Calu3 (cell line): ENCODE data around the gene PRPS1. TPM values are rescaled to one million over a fixed set of nuclear protein-coding genes. Genes with fewer than 3 reads are reported as not detected.

Experiments used
- BruUV-seq: library from RNA; stranded (reverse); fragments of 400-500 nt; replicated peaks from 2 replicates; lab custom pipeline; 2021; lab: Mats Ljungman, UMichigan
- CTCF ChIA-PET: fragments of 300-600 bp; sonication (Branson Sonifier 250); formaldehyde crosslinking; loops from one replicate; lab custom pipeline; 2022; ENCODE audit warnings: antibody characterized with exemption; lab: Charles Lee
- DNase-seq: peaks from one replicate; pipeline ENCODE4 v3.0.0; 2022
- H3K27ac Mint-ChIP-seq: one replicate; pipeline ENCODE4 v1.8.0; 2022; ENCODE audit warnings: mixed read lengths; ENCODE audit not compliant: unreplicated experiment
- H3K27me3 Mint-ChIP-seq: one replicate; pipeline ENCODE4 v1.8.0; 2022; ENCODE audit warnings: mixed read lengths; ENCODE audit not compliant: unreplicated experiment
- H3K36me3 Mint-ChIP-seq: one replicate; pipeline ENCODE4 v1.8.0; 2022; ENCODE audit warnings: mild to moderate bottlenecking, moderate library complexity, mixed read lengths; ENCODE audit not compliant: insufficient read depth, unreplicated experiment
- H3K4me1 Mint-ChIP-seq: one replicate; pipeline ENCODE4 v1.8.0; 2022; ENCODE audit warnings: mild to moderate bottlenecking, low read depth, mixed read lengths; ENCODE audit not compliant: unreplicated experiment
- H3K4me3 Mint-ChIP-seq: one replicate; pipeline ENCODE4 v1.8.0; 2022; ENCODE audit warnings: mild to moderate bottlenecking, low read depth, moderate library complexity, mixed read lengths; ENCODE audit not compliant: unreplicated experiment
- H3K9me3 Mint-ChIP-seq: one replicate; pipeline ENCODE4 v1.8.0; 2022; ENCODE audit warnings: low read depth, mixed read lengths; ENCODE audit not compliant: unreplicated experiment
- CTCF ChIP-seq: fragments of 200-600 bp; IDR thresholded peaks from one replicate; pipeline ENCODE4 v1.8.0; 2022; ENCODE audit warnings: antibody characterized with exemption; ENCODE audit not compliant: unreplicated experiment
- intact Hi-C: fragments of 100-400 bp; cut with micrococcal nuclease; formaldehyde crosslinking; loops from one replicate; pipeline ENCODE4 v1.10.0; 2022; ENCODE audit not compliant: unreplicated experiment
- total RNA-seq: library from RNA; stranded (reverse); gene quantifications from 2 replicates; pipeline ENCODE4 v1.2.3, GENCODE V29; 2022

The PRPS1 gene
- total RNA-seq, 1 experiment from 2014 or later: 62.5 TPM

- H3K4me1 Mint-ChIP-seq: no peaks in the 10 kb centered on the region
- BruUV-seq: no TSS peak
- H3K27me3 Mint-ChIP-seq: no peaks in the 10 kb centered on the region
- H3K4me3 Mint-ChIP-seq: no peak overlapping the region
- no peak for TF ChIP-seq CTCF
- no peaks in the 10 kb centered on the region for H3K9me3 Mint-ChIP-seq
- DNase-seq: no peak
- peaks cover 20% of the 10 kb centered on the region for H3K36me3 Mint-ChIP-seq
- no peak overlapping the region for H3K27ac Mint-ChIP-seq
- CTCF ChIA-PET: no interaction called here
- intact Hi-C loops: no loop called here
These were observed 20.0 kb downstream of the PRPS1 start for GRCh38 chrX:107648332-107648731.

GRCh38 chrX:107654566-107654871, 26.2 kb downstream of the PRPS1 start:
- DNase-seq: no peak
- intact Hi-C loops: no loop called here
- no TSS peak for BruUV-seq
- H3K27me3 Mint-ChIP-seq: no peaks in the 10 kb centered on the region
- no peak overlapping the region for H3K4me3 Mint-ChIP-seq
- H3K4me1 Mint-ChIP-seq: peaks cover 21% of the 10 kb centered on the region
- H3K27ac Mint-ChIP-seq: no peak overlapping the region
- no peaks in the 10 kb centered on the region for H3K9me3 Mint-ChIP-seq
- CTCF ChIA-PET: interaction anchor here (0.5 to 1.5 kb wide), 6 partner anchors 18 to 385 kb away, joined by 3 to 10 read pairs (median 4); partner anchors contain the start of genes NCBP2L and PRPS1
- no peak for TF ChIP-seq CTCF
- H3K36me3 Mint-ChIP-seq: peaks cover 12% of the 10 kb centered on the region

- Mint-ChIP-seq H3K4me1 (peaks cover 21% of the 10 kb centered on the region), H3K4me3 (peak overlapping the region; percentile 17), H3K36me3 (peaks cover 11% of the 10 kb centered on the region), H3K27ac (peak overlapping the region; percentile 90), H3K27me3 (no peaks in the 10 kb centered on the region), H3K9me3 (no peaks in the 10 kb centered on the region)
- peak; percentile 62 for TF ChIP-seq CTCF
- CTCF ChIA-PET: interaction anchor here (0.5 to 1.5 kb wide), 9 partner anchors 18 to 606 kb away, joined by 3 to 10 read pairs (median 4); partner anchors contain the start of genes NCBP2L and PRPS1
- peak; percentile 73 for DNase-seq
- intact Hi-C loops: loop anchor here (5.0 kb wide), 2 partner anchors 62 to 417 kb away; no protein-coding TSS in a partner anchor
- BruUV-seq: no TSS peak
These were observed 26.8 kb downstream of the PRPS1 start for GRCh38 chrX:107654872-107655761.

- DNase-seq: no peak
- Mint-ChIP-seq H3K36me3 (peaks cover 11% of the 10 kb centered on the region), H3K9me3 (no peaks in the 10 kb centered on the region), H3K27ac (peak overlapping the region; percentile 90), H3K4me1 (peaks cover 21% of the 10 kb centered on the region), H3K4me3 (no peak overlapping the region), H3K27me3 (no peaks in the 10 kb centered on the region)
- intact Hi-C loops: loop anchor here (5.0 kb wide), 2 partner anchors 60 to 415 kb away; no protein-coding TSS in a partner anchor
- no TSS peak for BruUV-seq
- TF ChIP-seq CTCF: no peak
- CTCF ChIA-PET: interaction anchor here (0.6 kb wide), 1 partner anchor 75 kb away, joined by 3 read pairs; no protein-coding TSS in a partner anchor
These were observed 28.7 kb downstream of the PRPS1 start for GRCh38 chrX:107656978-107657377.
